GM21390 (cell line): ENCODE data around the gene TEAD1.
"Not testable (repeated sequence)": the region's sequence is repeated elsewhere in the genome, so short reads cannot be mapped to it uniquely, and the experiment has no call there.

Source experiments
- ATAC-seq: cut with Tn5 transposase; IDR thresholded peaks from one replicate; pipeline ENCODE4 v1.9.1; 2021; ENCODE audit not compliant: unreplicated experiment

The TEAD1 gene

DNA sequence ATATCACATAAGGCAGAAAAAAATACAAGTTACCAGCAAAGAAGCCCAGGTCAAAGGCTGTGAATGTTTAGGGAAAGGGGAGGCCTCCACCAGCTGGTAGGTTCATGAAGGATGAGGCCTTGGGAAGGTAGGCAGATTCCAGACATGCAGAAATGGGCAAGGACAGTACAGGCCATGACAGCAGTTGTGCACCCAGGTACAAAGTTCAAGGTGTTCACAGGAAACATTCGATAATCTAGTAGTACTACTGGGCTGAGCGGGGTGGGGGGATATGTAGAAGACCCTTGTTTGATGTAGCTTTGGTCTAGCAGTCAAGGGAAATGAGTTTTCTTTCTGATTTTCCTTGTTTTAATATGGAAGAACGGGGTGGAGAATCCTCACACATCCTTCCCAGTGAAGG is 182.1 kb downstream of the TEAD1 start:
- ATAC-seq = no peak

DNA sequence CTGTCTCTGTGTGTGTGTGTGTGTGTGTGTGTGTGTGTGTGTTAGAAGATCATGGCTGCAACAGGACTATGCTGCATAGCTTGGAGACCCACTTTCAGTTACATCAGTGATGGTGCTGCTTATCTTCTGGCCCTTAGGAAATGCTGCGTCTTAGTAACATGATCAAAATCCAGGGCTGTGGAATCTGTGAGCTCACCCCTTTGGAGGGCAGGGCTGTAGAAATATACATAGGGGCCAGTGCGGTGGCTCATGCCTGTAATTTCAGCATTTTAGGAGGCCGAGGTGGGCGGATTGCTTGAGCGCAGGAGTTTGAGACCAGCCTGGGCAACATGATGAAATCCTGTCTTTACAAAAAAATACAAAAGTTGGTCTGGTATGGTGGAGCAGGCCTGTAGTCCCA is 183.4 kb downstream of the TEAD1 start:
- no peak for ATAC-seq

DNA sequence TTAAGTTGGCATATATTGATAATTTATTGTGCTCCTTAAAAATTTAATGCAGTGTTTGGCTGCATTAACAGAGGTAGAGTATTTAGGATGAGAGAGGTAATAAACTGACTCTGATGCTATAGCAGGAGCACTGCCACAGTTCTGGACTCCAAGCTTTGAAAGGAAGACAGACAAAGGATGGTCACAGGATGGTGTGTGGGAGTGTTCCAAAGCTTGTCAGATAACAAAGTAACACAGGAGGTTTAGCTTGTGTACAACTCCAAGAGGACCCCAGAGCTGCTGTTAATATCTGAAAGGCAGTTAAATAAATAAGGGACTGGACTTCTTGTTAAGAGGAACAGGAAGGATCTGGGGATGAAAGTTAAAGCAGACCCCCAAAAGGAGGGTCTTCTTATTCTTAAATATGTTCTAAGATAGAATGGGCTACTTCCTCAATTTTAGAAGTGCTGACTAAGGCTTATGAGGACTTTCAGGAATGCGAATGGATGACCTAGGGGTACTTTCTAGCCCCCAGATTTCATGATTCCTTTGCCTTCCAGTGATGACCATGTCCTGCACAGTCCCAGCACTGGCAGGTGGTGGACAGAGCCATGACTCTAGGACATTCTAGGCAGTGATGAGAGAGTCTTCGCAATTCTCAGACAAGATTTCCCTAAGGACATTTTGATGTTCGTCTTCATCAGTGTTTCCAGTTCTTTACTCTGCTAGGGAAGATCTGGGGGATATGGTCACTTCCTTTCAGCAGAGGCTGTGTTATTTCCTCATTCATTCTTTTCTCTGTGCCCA is 185.8 kb downstream of the TEAD1 start:
- ATAC-seq = no peak

DNA sequence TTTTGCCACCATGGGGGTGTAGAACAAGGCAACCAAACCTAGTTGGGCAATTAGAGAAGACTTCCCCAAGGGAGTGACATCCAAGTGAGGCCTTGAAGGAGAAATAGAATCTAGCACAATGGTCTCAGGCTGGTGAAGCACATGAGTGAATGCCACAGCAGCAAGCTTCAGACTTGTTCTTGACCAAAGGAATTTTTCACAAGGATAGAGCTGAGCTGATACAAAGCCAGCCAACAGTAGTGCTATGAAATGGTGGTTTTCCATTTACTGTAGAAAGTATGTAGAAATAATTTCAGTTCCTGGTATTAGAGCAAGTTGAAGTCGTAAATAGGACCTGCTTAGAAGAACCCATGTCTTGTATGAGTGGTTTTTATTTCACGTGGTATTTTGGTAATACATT is 186.6 kb downstream of the TEAD1 start:
- no peak for ATAC-seq

DNA sequence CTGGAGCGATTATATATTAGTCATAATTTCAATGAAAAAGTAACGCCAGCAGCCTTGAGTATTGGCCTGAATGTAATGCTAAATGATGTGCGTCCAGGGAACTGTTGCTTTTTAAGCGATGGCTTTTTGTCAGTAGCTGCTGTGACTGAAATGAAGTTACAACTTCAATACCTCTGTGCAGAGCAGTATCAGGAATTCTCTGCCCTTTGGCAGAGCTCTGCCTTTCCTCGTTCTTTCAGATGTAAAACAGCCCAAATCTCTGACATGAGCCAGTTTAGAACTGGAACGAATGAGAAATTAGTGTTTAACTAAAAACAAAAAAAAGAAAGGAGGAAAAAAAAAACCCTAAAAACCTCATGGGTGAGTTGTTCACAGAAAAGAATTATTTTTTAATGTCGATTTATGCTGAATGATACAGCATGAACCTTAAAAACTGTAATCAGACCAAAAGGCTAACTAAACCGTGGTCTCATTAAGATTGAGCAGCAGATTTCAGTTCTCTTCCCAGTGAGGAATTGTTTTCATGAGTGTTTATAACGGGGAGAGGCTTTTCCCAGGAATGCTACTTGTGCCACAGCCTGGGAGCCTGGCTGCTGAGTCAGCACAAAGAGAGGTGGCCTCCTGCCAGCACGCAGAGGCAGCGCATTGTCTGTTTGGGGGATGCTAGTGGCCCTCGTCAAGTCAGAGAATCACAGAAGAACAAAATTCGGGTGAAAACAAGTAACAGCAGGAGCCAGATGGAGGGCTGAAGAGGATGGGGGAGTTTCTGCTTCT is 188.7 kb downstream of the TEAD1 start:
- no peak for ATAC-seq

DNA sequence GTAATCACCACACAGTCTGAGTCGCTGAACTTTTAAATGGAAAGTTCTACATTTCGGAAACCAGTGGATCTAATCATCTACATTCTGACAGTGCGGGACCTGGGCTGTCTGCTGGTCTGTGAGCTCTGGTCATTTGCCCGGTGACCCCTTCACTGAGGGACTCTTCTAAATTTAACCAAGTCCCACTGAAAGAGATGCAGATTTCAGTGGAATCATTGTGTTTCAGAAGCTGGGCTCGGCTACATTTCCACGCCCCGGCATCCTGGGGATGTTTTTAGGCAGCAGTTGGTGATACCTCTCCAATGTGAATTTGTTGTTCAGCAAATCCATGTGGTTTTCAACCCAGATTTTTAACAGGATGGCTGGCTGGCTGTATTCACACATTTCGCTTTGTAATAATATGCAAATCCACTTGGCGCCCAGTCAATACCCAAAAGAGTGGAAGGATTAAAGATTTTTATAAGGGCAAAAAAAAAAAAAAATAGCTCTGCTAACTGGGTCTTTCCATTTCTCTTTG is 189.4 kb downstream of the TEAD1 start:
- no peak for ATAC-seq

DNA sequence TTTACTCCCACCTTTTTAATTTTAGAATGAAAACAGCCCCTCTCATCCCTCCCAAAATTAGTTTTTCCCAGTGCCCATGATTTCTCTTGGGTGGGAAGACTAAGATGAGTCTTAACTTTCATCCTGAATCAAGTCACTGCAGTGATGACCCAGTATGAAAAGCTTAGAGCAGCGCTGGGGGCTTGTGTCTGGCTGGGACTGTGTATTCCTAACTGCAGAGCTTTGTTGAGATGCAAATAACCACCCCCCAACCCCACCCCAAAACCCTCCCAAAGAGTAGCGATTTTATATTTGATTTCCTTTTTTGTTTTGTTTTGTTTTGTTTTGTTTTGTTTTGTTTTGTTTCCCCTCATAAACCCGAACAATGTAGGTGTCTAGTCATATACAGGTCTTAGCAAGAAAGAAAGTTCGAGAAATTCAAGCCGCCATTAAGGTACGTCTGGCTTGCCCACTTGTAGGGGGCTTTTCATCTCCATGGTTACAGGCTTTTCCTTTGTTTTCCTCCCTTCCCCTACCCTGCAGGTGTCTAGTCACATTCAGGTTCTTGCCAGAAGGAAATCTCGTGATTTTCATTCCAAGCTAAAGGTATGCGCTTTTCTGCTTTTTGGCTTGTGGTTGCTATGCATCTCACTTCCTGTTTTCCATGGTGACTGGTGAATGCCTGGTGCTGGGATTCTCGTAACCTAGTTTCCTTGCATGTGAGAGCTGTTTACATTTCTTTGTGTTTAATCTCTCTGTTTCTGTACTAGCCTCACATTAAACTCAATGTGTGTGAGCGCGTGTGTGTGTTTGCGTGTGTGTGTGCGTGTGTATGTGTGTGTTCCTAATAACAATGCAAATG is 190.3 kb downstream of the TEAD1 start:
- ATAC-seq = no peak

DNA sequence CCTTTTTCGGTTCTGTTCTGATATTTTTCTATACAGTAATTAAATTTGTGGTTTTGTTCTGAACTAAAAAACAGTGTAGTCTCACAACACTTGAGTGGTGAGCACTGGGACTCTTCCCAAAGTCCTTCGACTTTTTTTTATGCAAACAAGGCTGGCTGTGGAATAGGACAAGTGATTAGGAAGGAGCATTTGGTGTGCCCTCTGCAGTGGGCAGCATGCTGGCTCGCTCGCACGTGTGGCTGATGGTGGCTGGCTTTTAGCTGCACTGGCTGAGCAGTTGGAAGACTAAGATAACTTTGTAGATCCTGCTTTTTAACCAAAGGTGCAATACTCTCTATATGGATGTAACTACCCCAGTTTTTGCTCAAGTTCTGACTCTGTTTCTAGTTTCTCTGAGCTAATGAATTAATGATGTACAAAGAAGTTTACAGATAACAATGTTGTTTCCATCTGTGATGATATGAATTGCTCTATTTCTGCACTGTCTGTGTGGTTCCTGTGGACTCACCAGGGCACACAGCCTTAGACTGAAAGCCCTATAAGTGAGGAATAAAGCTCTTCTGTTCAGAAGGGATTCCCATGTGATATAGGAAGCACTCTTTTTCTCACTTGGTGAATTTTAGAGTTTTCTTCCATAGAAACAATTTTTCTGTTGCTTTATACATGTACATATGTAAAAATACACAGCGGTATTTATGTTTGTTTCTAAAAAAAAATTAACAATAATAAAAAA is 191.8 kb downstream of the TEAD1 start:
- no peak for ATAC-seq

DNA sequence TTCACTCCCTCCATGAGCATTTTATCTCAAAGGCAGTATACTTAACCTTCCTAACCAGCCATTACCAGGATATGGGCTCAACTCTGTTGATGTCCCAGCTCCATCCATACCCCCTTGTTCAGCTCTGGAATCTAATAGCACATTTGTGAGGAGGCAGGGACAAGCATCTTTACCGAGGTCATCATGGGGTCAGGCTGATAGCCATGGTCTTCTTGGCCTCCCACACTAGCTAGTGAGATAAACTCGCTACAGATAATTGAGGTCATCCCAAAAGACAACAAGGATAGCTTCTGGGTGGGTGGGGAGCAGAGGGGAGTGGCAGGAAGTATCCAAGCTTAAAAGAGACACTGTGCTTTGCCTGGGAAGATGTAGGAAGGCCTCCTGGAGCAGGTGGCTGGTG is 193.3 kb downstream of the TEAD1 start:
- no peak for ATAC-seq

DNA sequence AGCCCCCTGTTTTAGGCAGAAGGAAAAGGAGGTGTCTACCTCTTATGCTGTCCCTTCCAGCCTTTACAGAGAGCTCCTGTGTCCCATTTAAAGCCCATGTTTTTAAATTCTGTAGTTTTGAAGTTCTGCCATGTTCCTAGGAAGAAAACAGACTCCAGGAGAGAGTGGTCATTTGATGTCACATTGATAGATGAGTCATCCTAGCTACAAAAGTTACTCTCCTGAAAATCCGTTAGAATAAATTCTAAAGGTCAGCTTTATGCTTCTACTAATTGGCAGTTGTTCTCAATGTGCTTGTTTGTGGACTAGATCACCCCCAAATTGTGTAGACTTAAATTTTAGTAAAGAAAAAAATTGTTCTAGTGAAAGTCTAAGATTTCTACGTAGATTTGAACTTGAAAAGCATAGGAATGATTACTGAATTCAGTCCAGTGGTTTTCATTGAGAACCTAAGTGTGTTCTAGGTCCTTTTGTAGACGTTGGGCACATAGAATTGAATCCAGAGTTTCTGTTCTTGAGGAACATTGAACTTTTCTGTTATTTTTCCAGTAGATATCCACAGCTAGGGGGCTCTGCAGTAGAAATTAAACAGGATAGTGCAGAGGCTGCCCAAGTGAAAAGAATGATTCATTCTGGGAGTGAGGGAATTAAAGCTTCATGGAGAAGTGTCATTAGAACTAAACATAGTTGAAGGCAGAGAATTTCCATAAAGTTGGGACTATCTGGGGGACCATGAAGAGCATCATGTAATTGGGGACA is 194.3 kb downstream of the TEAD1 start:
- ATAC-seq = no peak

DNA sequence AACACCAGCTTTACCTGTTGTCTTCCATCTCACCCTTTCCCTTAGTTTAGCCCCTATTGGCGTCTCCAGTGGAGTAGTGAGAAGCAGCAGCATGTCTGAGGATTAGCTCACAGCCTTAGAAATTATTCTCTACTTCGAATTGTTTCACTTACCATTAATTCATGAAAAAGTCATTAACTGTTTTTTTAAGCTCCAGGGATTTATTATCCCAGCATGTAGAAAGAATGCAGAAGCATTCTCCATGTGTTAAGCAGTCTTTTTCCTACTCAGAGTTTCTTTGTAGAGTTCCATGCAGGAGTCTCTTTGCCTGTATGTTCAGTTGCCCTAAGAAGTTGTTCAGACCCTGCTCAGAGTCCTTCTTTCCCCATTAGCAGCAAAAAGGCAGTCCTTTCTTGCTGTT is 197.0 kb downstream of the TEAD1 start:
- no peak for ATAC-seq

DNA sequence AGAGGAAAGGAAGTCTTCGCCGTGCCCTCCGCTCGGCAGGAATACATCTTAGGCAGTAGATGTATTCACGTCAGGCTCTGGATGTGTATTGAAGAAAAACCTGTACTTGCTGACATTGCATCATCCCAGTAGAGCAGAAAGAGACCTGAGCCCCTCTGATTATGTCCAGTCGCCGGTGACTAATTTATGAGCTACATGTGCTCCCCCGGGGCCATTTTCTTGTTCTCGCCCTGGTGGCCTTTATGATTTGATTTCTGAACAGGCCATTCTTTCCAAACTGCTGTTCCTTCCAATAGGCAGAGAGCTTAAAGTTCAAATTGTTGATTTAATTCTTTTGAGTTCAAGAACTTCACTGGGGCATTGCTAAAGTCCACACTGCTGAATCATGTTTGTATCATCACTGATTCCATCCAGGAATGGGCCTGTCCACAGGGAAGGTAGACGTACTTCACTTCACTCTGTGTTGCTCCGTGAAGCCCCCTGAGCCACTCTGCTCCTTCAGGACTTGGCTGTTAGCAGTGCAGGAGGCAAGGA is 197.6 kb downstream of the TEAD1 start:
- no peak for ATAC-seq

DNA sequence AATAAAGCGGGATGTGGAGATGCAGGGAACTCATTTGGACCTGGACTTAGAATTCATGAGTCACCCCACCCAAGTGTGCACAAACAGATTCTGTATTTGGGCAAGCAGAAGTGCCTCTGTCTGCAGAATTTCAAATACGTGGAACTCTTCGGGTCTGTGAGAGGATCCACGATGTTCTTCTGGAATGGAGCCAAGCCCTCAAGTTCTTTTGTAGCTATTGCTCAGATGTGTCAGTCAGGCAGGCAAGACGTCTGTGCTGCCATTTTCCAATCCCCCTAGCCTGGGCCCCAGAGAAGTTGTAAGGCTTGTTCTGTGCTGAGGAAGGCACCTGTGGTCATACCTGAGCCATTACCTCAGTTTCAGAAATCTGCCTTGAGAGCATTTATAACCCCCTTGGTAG is 202.1 kb downstream of the TEAD1 start:
- ATAC-seq = no peak

DNA sequence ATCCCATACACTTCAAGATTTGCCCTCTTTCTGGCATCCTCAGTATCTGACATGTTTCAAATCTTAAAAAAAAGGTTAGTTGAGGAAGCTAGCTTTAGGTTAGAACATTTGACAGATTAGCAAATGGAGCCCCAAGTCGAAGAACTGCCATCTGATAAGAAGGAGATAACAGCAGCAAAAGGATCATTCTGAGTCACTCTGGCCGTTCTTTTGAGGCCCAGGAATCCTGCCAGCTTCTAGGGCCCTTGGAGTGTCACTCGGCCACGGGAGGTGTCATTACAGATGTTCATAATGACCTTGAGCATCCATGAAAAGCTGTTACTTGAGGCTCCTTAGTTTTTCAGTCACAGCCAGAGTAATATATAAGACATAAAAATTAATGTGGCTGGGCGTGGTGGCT is 202.8 kb downstream of the TEAD1 start:
- ATAC-seq = no peak

DNA sequence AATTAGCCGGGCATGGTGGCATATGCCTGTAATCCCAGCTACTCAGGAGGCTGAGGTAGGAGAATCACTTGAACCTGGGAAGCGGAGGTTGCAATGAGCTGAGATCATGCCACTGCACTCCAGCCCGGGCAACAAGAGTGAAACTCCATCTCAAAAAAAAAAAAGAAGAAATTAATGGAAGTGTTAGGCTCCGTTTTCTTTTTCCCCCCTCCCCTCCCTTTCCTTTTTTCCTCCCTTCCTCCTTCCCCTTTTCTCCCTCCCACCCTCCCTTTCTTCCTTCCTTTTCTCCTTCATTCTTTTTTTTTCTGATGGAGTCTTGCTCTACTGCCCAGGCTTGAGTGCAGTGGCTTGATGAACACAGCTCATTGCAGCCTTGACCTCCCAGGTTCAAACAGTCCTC is 203.3 kb downstream of the TEAD1 start:
- not testable (repeated sequence) for ATAC-seq

DNA sequence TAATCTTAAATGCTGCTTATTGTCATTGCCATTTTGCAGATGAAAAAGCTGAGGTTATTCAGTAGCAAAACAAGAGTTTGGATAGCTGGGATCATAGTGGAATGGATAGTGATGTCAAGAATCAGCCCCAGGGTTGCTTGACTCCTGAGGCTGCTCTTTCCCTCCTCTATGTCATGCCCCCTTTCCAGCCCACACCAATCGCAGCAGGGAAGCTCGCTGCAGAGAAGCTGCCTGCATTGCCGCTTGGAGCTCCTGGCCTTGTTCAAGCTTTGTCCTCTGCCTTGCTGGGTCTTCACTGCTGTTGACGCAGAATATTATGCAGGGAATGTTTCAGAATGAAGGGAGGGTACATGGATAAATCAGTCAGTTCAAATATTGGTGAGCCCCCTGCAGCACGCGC is 206.1 kb downstream of the TEAD1 start:
- ATAC-seq = no peak

DNA sequence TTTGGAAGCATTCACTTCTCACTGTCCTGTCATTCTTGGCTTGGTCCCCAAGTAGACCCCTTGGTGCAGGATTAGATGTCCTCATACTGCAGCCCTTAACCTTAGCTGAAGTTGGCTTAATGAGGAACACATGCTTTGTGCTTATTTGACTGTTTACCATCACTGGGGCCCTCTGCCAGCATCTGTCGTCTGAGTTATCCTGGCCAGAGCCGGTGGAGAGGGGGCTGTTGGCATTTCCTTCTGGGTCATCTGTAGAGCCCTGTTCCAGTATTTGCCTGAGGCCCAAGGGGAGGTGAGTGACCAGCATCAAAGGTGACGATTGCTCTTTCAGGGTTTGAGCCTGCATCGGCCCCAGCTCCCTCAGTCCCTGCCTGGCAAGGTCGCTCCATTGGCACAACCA is 208.4 kb downstream of the TEAD1 start:
- no peak for ATAC-seq

DNA sequence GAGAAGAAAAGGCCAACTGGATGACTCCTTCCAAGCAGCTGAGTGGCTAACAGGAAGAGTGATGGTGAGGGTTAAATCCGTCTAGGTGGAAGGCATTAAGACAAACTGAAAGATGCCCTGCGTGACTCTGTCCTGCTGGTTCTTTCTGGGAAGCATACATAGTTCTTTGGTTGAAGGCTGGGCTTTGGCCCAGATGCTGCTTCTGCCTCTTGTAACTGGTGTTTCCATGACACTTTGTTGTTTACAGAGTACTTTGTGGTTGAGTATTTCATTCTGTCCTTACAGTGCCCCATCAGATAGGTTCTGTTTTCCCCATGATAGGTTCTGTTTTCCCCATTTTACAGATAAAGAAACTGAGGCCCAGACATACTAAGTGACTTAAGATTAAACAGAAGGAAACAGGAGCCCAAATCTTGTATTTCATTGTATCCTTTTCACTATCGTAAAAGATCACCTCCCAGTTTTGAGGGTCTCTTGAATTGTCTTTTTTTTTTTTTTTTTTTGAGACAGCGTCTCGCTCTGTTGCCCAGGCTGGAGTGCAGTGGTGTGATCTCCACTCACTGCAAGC is 210.6 kb downstream of the TEAD1 start:
- no peak for ATAC-seq

DNA sequence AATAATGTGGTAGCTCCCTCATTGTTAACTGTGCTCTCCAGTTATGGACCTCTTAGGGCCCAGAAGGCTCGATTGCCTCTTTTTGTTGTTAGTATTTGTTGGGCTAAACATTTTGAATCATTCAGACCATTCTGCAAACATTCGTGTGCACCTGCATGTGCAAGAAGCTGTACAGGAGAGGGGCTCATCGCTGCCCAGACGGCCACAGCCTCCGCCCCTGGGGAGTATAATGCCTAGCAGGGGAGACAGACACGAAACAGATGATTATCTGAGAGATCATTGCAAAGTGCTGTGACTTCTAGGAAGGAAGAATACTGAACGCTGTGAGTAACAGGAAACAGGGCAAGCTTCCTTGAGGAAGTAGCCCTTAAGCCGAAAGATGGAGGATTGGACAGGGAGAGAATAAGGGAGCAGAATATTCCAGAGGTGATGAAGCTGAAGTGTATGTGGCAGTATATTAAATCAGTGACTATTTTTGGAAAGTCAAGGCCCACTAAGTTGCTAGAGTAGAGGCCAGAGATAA is 211.6 kb downstream of the TEAD1 start:
- ATAC-seq = no peak
